Neural crest cell (in vitro differentiated cells): Measurements from ENCODE around the gene DIP2A. TPM values are rescaled to one million over a fixed set of nuclear protein-coding genes. Genes with fewer than 3 reads are reported as not detected.

Experiments used
- DNase-seq: peaks from one replicate; pipeline ENCODE4 v3.0.0; 2021; ENCODE audit warnings: low read depth, mixed read lengths, low spot score
- H3K27ac Mint-ChIP-seq: one replicate; pipeline ENCODE4 v1.8.0; 2021; ENCODE audit warnings: mild to moderate bottlenecking, mixed read lengths; ENCODE audit not compliant: unreplicated experiment
- H3K27me3 Mint-ChIP-seq: 2 replicates; pipeline ENCODE4 v1.8.0; 2021; ENCODE audit warnings: low read depth, mild to moderate bottlenecking, mixed read lengths
- H3K36me3 Mint-ChIP-seq: 2 replicates; pipeline ENCODE4 v1.8.0; 2021; ENCODE audit warnings: low read depth, mild to moderate bottlenecking, mixed read lengths
- H3K4me1 Mint-ChIP-seq: 2 replicates; pipeline ENCODE4 v1.8.0; 2021; ENCODE audit warnings: mixed read lengths
- H3K4me3 Mint-ChIP-seq: one replicate; pipeline ENCODE4 v1.8.0; 2021; ENCODE audit warnings: mild to moderate bottlenecking, mixed read lengths
- H3K9me3 Mint-ChIP-seq: 2 replicates; pipeline ENCODE4 v1.8.0; 2021; ENCODE audit warnings: mixed read lengths
- total RNA-seq: library from RNA; stranded (reverse); gene quantifications from 2 replicates; pipeline ENCODE4 v1.2.1, GENCODE V29; 2021
- TF ChIP-seq, protein P1 (sequence below): fragments of 200-600 bp; sonication (generic); conservative IDR thresholded peaks from 2 replicates; pipeline ENCODE4 v1.5.0; 2021; ENCODE audit warnings: antibody characterized with exemption, mild to moderate bottlenecking

Gene DIP2A
- total RNA-seq, 1 donor from 2014 or later, result 57.8 TPM

GRCh38 chr21:46562964-46563607, 104.4 kb downstream of the DIP2A start:
- no peak for DNase-seq
- H3K27me3 Mint-ChIP-seq, result no peaks in the 10 kb centered on the region
- H3K36me3 Mint-ChIP-seq, result peaks cover 25% of the 10 kb centered on the region
- TF ChIP-seq, protein P1, sequence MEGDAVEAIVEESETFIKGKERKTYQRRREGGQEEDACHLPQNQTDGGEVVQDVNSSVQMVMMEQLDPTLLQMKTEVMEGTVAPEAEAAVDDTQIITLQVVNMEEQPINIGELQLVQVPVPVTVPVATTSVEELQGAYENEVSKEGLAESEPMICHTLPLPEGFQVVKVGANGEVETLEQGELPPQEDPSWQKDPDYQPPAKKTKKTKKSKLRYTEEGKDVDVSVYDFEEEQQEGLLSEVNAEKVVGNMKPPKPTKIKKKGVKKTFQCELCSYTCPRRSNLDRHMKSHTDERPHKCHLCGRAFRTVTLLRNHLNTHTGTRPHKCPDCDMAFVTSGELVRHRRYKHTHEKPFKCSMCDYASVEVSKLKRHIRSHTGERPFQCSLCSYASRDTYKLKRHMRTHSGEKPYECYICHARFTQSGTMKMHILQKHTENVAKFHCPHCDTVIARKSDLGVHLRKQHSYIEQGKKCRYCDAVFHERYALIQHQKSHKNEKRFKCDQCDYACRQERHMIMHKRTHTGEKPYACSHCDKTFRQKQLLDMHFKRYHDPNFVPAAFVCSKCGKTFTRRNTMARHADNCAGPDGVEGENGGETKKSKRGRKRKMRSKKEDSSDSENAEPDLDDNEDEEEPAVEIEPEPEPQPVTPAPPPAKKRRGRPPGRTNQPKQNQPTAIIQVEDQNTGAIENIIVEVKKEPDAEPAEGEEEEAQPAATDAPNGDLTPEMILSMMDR, result no peak
- no peak overlapping the region for H3K4me3 Mint-ChIP-seq
- peaks cover 15% of the 10 kb centered on the region for H3K4me1 Mint-ChIP-seq
- no peak overlapping the region for H3K27ac Mint-ChIP-seq
- H3K9me3 Mint-ChIP-seq, result no peaks in the 10 kb centered on the region

- Mint-ChIP-seq H3K4me3 (no peak overlapping the region), H3K27me3 (no peaks in the 10 kb centered on the region), H3K9me3 (peaks cover 3% of the 10 kb centered on the region), H3K36me3 (peaks cover 30% of the 10 kb centered on the region), H3K27ac (no peak overlapping the region), H3K4me1 (peaks cover 10% of the 10 kb centered on the region)
- TF ChIP-seq, protein P1, result no peak
- no peak for DNase-seq
Measured at GRCh38 chr21:46564391-46564790, 105.7 kb downstream of the DIP2A start.

GRCh38 chr21:46567348-46567747, 108.7 kb downstream of the DIP2A start:
- Mint-ChIP-seq H3K27me3 (no peaks in the 10 kb centered on the region), H3K4me3 (no peak overlapping the region), H3K4me1 (no peaks in the 10 kb centered on the region), H3K9me3 (peaks cover 11% of the 10 kb centered on the region), H3K36me3 (peaks cover 38% of the 10 kb centered on the region), H3K27ac (no peak overlapping the region)
- no peak for DNase-seq
- TF ChIP-seq, protein P1, result no peak

GRCh38 chr21:46568562-46568961, 109.9 kb downstream of the DIP2A start:
- no peaks in the 10 kb centered on the region for H3K4me1 Mint-ChIP-seq
- H3K9me3 Mint-ChIP-seq, result peaks cover 15% of the 10 kb centered on the region
- no peak overlapping the region for H3K27ac Mint-ChIP-seq
- no peaks in the 10 kb centered on the region for H3K27me3 Mint-ChIP-seq
- DNase-seq, result no peak
- TF ChIP-seq, protein P1, result no peak
- H3K36me3 Mint-ChIP-seq, result peaks cover 43% of the 10 kb centered on the region
- H3K4me3 Mint-ChIP-seq, result no peak overlapping the region

DNA sequence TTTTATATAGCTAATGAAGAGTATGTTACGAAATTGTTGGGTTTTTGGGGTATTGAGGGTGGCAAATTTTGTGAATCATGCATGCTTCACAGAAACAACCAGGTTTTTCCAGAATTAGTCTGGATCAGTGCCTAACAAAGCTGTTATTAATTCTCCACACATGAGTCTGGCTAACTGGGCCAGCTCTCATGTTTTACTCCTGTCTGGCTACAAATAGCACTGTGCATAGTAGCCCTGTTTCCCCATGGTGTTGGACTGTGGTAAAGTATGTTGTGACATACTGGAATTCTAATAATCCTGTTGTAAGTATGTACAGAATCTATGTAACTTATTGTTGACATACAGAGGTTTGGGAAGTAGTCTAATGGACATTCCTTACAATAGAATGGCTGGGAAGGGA, 110.4 kb downstream of the DIP2A start:
- Mint-ChIP-seq H3K27ac (no peak overlapping the region), H3K4me3 (no peak overlapping the region), H3K4me1 (no peaks in the 10 kb centered on the region), H3K9me3 (peaks cover 15% of the 10 kb centered on the region), H3K36me3 (peaks cover 48% of the 10 kb centered on the region), H3K27me3 (no peaks in the 10 kb centered on the region)
- TF ChIP-seq, protein P1, result no peak
- DNase-seq, result no peak
